Prostate gland (tissue), 2 donors: Measurements from ENCODE around the gene RGS7. TPM values are rescaled to one million over a fixed set of nuclear protein-coding genes. Genes with fewer than 3 reads are reported as not detected.

Source experiments
- DNase-seq: peaks from one replicate; pipeline ENCODE4 v3.0.0-alpha.2; 2019; ENCODE audit warnings: low spot score
- H3K27ac ChIP-seq, 2 donors: fragments of 200-600 bp; sonication (generic); 2 replicates each; pipeline ENCODE4 v1.5.1; 2017 to 2019
- H3K27me3 ChIP-seq: fragments of 200-600 bp; sonication (generic); replicated peaks from 2 replicates; pipeline ENCODE4 v1.5.1; 2019; ENCODE audit not compliant: insufficient read depth
- H3K36me3 ChIP-seq, 2 donors: fragments of 200-600 bp; sonication (generic); 1 replicate in 1 of 2; 2 replicates in 1 of 2; pipeline versions ENCODE4 v1.5.1 to v1.8.1; 2017 to 2019
- H3K4me1 ChIP-seq: fragments of 200-600 bp; sonication (generic); replicated peaks from 2 replicates; pipeline ENCODE4 v1.5.1; 2019
- H3K4me3 ChIP-seq, 2 donors: fragments of 200-600 bp; sonication (generic); 2 replicates each; pipeline ENCODE4 v1.5.1; 2017 to 2019
- H3K9me3 ChIP-seq: fragments of 200-600 bp; sonication (generic); 2 replicates; pipeline ENCODE4 v1.5.1; 2017
- POLR2A ChIP-seq: fragments of 450-650 bp; IDR thresholded peaks from one replicate; pipeline ENCODE4 v1.6.1; 2016; ENCODE audit warnings: antibody characterized with exemption, mild to moderate bottlenecking
- POLR2AphosphoS5 ChIP-seq: sonication (generic); formaldehyde crosslinking; IDR thresholded peaks from one replicate; pipeline ENCODE4 v1.6.1; 2017; ENCODE audit warnings: antibody characterized with exemption
- WGBS: methylation state at CpG from one replicate; pipeline ENCODE4 v1.1.5; 2018; 5-methylcytosine and 5-hydroxymethylcytosine counted together
- intact Hi-C: fragments of 100-400 bp; cut with DNase I; formaldehyde crosslinking; loops from one replicate; pipeline ENCODE4 v1.14.2; 2022
- total RNA-seq, 2 donors: library from RNA; depleted of rRNA; stranded (reverse); fragments of >200 nt; gene quantifications; one replicate each; pipeline ENCODE4 v1.1.0, GENCODE V29; 2016
- TF ChIP-seq, protein P1 (sequence below), 4 experiments: fragments of 200-600 bp in 2 of 4; fragments of 450-650 bp in 2 of 4; sonication (generic) in 2 of 4; IDR thresholded peaks; 1 replicate in 3 of 4; 2 replicates in 1 of 4; pipeline ENCODE4 v1.5.1; 2016 to 2019; ENCODE audit warnings: antibody characterized with exemption in 4 of 4, mild to moderate bottlenecking in 2 of 4, moderate library complexity in 2 of 4

The RGS7 gene
- total RNA-seq, 2 donors from 2014 or later: 0.32 to 1.3 TPM

DNA sequence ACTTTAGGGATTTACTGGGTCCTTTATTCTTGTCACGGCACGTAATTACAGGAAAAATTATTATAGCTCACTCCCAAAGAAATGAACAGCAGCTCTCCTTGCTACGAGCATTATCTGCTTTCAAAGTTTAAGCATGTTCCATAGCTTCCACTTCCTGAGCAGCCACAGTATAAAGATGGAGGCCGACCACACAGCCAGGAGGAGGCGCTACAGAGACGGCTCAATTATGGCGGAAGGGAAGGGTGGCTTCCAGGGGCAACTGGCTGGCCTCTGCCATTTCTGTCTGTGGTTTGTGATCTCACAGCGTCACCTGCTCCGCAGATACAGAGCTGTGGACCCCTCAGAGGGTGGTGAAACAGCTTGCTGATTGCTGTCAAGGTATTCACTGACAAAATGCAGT is 532.8 kb downstream of the RGS7 start:
- H3K4me1 ChIP-seq: no peaks in the 10 kb centered on the region
- no peaks in the 10 kb centered on the region for H3K9me3 ChIP-seq
- WGBS: 81% methylated on average over 9 of the region's 9 CpGs
- H3K27ac ChIP-seq: no peak overlapping the region
- H3K36me3 ChIP-seq: no peaks in the 10 kb centered on the region
- TF ChIP-seq POLR2AphosphoS5: no peak
- TF ChIP-seq, protein P1, sequence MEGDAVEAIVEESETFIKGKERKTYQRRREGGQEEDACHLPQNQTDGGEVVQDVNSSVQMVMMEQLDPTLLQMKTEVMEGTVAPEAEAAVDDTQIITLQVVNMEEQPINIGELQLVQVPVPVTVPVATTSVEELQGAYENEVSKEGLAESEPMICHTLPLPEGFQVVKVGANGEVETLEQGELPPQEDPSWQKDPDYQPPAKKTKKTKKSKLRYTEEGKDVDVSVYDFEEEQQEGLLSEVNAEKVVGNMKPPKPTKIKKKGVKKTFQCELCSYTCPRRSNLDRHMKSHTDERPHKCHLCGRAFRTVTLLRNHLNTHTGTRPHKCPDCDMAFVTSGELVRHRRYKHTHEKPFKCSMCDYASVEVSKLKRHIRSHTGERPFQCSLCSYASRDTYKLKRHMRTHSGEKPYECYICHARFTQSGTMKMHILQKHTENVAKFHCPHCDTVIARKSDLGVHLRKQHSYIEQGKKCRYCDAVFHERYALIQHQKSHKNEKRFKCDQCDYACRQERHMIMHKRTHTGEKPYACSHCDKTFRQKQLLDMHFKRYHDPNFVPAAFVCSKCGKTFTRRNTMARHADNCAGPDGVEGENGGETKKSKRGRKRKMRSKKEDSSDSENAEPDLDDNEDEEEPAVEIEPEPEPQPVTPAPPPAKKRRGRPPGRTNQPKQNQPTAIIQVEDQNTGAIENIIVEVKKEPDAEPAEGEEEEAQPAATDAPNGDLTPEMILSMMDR (IDR thresholded peaks at IDR 0.05): no peak
- no peak for TF ChIP-seq POLR2A
- no peak overlapping the region for H3K4me3 ChIP-seq
- H3K27me3 ChIP-seq: no peaks in the 10 kb centered on the region
- intact Hi-C loops: no loop called here
- no peak for DNase-seq

DNA sequence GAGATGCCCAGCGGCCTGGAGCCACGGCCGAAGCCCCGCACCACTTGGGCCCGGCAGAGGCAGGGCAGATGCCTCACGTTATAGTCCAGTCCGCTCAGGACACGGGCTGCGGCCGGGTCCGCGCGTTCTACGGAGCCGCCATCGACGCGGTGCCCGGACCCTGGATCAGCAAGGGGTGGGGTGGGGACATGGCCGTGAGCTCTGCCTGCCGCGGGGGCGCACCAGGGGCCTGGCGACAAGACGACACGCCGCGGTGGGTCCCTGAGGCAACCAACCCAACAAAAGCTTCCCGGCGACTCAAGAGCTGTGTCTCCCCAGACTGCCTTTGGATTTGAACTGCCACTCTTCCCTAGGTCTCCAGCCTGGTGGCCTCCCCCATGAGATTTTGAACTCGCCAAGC is 533.6 kb downstream of the RGS7 start:
- Histone ChIP-seq H3K27ac (no peak overlapping the region), H3K4me3 (no peak overlapping the region)
- TF ChIP-seq, protein P1 (IDR thresholded peaks at IDR 0.05): no peak
- TF ChIP-seq POLR2AphosphoS5 (no peak), POLR2A (no peak)

DNA sequence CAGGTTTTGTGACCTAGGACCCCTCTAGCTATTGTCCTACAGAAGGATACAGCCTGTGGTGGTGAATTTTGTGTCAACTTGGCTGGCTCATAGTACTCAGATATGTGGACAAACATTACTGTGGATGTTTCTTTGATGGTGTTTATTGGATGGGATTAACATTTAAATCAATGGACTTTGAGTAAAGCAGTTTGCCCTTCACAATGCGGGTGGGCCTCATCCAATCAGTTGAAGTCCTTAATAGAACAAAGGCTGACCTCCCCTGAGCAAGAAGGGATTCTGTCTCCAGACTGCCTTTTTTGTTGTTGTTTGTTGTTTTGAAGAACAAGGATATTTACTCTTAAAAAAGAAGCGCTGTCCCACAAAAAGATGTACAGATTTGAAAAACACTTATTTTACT is 535.1 kb downstream of the RGS7 start:
- H3K27ac ChIP-seq: no peak overlapping the region
- no peaks in the 10 kb centered on the region for H3K27me3 ChIP-seq
- DNase-seq: no peak
- H3K9me3 ChIP-seq: no peaks in the 10 kb centered on the region
- intact Hi-C loops: no loop called here
- TF ChIP-seq POLR2A: no peak
- H3K4me3 ChIP-seq: no peak overlapping the region
- WGBS: 96% methylated on average over 2 of the region's 2 CpGs
- no peaks in the 10 kb centered on the region for H3K4me1 ChIP-seq
- H3K36me3 ChIP-seq: no peaks in the 10 kb centered on the region

More for the DNA sequence above, 533.6 kb downstream of the RGS7 start:
- Histone ChIP-seq H3K36me3 (no peaks in the 10 kb centered on the region), H3K27me3 (no peaks in the 10 kb centered on the region), H3K9me3 (no peaks in the 10 kb centered on the region), H3K4me1 (no peaks in the 10 kb centered on the region)
- WGBS: 96% methylated on average over 31 of the region's 31 CpGs
- intact Hi-C loops: no loop called here
- no peak for DNase-seq

DNA sequence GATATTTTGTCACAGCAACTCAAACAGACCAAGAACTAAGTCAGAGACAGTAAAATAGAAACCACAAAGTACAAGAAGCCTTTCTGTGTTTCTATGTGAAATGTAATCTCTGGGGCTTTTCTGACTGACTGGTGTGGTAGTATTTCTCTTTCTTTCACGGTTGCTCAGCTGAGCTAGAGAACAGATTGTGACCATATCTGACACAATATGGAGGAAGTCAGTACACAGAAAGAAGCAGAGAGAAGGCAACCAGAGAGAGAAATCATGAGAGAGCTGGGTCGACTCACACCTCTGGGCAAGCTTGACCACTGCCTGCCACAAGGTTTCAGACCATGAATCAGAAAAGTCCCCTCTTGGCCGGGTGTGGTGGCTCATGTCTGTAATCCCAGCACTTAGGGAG is 536.2 kb downstream of the RGS7 start:
- H3K27ac ChIP-seq: no peak overlapping the region
- no peak for DNase-seq
- 82% methylated on average over 3 of the region's 3 CpGs for WGBS
- intact Hi-C loops: no loop called here
- no peaks in the 10 kb centered on the region for H3K27me3 ChIP-seq
- H3K9me3 ChIP-seq: no peaks in the 10 kb centered on the region
- no peak overlapping the region for H3K4me3 ChIP-seq
- no peaks in the 10 kb centered on the region for H3K36me3 ChIP-seq
- H3K4me1 ChIP-seq: no peaks in the 10 kb centered on the region
- TF ChIP-seq, protein P1 (IDR thresholded peaks at IDR 0.05): no peak
- TF ChIP-seq POLR2A (no peak), POLR2AphosphoS5 (no peak)

DNA sequence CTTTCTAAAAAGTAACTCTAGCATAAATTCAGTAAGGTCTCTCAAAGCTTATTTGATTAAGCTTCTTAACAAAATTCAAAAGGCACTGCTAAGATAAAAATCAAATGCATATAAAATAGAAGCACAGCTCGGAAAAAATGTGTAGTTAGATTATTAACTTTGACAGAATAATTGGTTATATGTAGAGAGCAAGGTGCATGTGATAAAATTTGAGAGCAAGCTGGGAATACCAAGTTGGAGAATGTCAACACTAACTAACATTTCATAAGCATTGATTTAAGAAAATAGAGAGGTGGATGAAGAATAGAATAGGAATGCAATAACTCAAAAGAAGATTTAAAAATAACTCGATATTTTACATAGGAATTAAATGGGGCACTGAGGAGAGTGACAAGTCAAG is 540.5 kb downstream of the RGS7 start:
- no peaks in the 10 kb centered on the region for H3K4me1 ChIP-seq
- WGBS: 41% methylated on average over 2 of the region's 2 CpGs
- TF ChIP-seq POLR2AphosphoS5 (no peak), POLR2A (no peak)
- TF ChIP-seq, protein P1 (IDR thresholded peaks at IDR 0.05): no peak
- DNase-seq: no peak
- no peak overlapping the region for H3K27ac ChIP-seq
- no peaks in the 10 kb centered on the region for H3K9me3 ChIP-seq
- no peak overlapping the region for H3K4me3 ChIP-seq
- H3K27me3 ChIP-seq: no peaks in the 10 kb centered on the region
- intact Hi-C loops: no loop called here
- no peaks in the 10 kb centered on the region for H3K36me3 ChIP-seq
